ENCODE results near the gene FRMD4A.

DNA sequence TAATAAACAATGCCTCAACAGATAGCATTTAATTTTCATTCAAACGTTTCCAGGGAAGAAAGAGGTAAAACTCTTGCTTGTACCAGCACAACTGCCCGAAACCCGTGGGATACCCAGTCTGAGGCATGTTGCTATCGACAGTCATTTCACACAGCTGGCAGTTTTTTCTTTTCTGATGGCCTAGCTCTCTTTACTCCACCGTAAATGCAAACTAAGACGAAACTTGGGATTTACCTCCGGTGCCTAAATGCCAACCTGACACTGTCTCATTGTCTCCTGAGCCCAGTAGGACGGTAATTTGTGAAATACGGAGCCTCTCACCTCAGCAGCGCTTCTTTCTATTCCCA, 600.4 kb downstream of the FRMD4A start:
- TF ChIP-seq, protein P1, sequence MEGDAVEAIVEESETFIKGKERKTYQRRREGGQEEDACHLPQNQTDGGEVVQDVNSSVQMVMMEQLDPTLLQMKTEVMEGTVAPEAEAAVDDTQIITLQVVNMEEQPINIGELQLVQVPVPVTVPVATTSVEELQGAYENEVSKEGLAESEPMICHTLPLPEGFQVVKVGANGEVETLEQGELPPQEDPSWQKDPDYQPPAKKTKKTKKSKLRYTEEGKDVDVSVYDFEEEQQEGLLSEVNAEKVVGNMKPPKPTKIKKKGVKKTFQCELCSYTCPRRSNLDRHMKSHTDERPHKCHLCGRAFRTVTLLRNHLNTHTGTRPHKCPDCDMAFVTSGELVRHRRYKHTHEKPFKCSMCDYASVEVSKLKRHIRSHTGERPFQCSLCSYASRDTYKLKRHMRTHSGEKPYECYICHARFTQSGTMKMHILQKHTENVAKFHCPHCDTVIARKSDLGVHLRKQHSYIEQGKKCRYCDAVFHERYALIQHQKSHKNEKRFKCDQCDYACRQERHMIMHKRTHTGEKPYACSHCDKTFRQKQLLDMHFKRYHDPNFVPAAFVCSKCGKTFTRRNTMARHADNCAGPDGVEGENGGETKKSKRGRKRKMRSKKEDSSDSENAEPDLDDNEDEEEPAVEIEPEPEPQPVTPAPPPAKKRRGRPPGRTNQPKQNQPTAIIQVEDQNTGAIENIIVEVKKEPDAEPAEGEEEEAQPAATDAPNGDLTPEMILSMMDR (conservative IDR thresholded peaks at IDR 0.05 in 1 of 2, IDR thresholded peaks at IDR 0.05 in 1 of 2; ENCODE audit: extremely low read depth in 1 of 2, insufficient read depth in 1 of 2, low read depth in 1 of 2, low read length in 2 of 2): no peak
- no peak for TF ChIP-seq EZH2 (IDR thresholded peaks at IDR 0.05; ENCODE audit: borderline replicate concordance, low read length)
